ENCODE measurements around the gene ALG2.
"Not testable (repeated sequence)": the region's sequence is repeated elsewhere in the genome, so short reads cannot be mapped to it uniquely, and the experiment has no call there.

The ALG2 gene

GRCh38 chr9:99238331-99238730, 16.6 kb upstream of the ALG2 start:
- DNase-seq (ENCODE audit: low read depth): no peak

DNA sequence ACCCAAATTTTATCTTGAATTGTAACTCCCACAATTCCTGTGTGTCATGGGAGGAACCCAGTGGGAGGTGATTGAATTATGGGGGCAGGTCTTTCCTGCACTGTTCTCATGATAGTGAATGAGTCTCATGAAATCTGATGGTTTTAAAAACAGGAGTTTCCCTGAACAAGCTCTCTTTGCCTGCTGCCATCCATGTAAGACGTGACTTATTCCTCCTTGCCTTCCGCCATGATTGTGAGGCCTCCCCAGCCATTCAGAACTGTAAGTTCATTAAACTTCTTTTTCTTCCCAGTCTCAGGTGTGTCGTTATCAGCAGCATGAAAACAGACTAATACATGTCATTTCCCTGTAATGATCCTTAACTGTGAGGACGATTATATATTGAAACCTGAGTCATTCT, 16.1 kb upstream of the ALG2 start:
- DNase-seq (ENCODE audit: low read depth): not testable (repeated sequence)

- DNase-seq (ENCODE audit: low read depth): no peak
Observed at GRCh38 chr9:99237356-99237755, 15.6 kb upstream of the ALG2 start.

DNA sequence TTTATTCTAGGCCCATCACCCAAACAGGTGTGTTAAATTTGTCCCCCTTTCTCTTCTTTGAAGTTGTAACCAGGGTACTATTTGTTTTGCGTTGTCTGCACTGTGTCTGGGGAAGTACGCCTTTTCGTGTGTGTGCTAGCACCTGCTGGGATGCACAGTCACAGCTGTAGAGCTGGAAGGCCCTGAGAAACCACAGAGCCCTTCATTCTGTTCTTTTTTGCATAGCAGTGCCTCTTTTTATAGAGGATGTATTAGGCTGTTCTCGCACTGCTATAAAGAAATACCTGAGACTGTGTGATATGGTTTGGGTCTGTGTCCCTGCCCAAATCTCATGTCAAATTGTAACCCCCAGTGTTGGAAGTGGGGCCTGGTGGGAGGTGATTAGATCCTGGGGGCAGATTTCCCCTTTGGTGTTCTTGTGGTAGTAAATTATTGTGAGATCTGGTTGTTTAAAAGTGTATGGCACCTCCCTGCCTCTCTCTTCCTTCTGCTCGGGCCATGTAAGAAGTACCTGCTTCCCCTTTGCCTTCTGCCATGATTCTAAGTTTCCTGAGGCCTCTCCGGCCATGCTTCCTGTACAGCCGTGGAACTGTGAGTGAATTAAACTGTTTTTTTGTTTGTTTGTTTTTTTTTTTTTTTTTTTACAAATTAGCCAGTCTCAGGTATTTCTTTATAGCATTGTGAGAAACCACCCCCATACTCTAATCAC, 14.3 kb upstream of the ALG2 start:
- no peak for DNase-seq (ENCODE audit: low read depth)

GRCh38 chr9:99235069-99235468, 13.3 kb upstream of the ALG2 start:
- DNase-seq (ENCODE audit: low read depth): no peak

DNA sequence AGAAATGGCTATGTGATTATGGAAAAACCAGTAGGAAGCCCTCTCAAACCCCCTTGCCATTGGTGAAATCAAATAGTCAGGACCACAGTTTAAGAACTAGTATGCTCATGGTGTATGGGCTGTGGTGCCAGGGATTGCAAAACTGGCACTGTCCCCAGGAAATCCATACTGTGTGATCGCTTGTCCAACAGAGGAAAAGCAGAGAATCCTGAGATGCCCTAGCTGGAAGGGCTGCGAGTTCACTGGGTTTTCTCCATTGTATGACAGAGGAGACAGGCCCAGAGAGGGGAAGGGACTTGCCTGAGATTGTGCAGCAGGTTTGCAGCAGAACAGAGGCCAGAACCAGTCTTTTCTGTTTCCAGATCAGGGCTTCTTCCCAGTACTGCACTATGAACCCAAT, 12.9 kb upstream of the ALG2 start:
- DNase-seq (ENCODE audit: low read depth): no peak

GRCh38 chr9:99231711-99232110, 10.0 kb upstream of the ALG2 start:
- DNase-seq (ENCODE audit: low read depth): no peak

- no peak for DNase-seq (ENCODE audit: low read depth)
Observed at GRCh38 chr9:99230206-99230605, 8.5 kb upstream of the ALG2 start.

- DNase-seq (ENCODE audit: low read depth): no peak
Observed at GRCh38 chr9:99226054-99226453, 4.3 kb upstream of the ALG2 start.

- DNase-seq (ENCODE audit: low read depth): no peak
Observed at GRCh38 chr9:99224445-99224844, 2.7 kb upstream of the ALG2 start.

DNA sequence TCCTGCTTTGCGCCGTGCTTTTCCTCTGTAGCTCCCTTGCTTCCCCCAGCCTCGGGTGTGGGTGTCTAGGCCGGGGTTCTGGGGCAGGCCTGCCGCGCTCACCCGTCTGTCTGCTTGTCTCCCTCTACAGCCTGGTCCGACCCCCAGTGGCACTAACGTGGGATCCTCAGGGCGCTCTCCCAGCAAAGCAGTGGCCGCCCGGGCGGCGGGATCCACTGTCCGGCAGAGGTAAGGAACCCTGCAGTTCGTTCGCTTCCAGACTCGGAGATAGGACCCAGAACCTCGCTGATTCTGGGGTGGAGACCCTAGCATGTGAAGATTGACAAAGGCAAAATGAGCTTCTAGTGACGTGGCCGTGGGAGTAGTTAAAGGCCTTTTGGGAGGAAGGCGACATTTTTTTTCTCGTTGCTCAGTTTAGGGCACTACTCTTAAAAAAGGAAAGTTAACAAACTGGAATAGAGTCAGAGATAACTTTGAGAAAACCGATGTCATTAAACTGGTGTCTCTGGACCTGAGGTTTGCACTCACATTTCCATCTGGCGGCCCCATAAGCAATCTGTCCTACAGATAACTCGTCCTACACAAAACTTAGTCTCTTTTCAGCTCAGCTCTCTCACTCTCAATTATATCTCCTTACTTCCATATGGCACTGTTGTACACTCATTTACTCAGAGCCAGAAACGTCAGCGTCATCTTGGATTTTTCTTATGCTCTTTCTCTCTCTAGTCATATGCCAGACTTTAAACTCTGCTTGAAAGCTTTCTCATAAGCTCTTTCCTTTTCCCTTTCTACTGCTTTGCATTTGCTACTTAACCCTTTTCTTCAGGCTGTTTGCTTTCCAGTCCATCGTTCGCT, 901 bp upstream of the ALG2 start:
- no peak for DNase-seq (ENCODE audit: low read depth)

DNA sequence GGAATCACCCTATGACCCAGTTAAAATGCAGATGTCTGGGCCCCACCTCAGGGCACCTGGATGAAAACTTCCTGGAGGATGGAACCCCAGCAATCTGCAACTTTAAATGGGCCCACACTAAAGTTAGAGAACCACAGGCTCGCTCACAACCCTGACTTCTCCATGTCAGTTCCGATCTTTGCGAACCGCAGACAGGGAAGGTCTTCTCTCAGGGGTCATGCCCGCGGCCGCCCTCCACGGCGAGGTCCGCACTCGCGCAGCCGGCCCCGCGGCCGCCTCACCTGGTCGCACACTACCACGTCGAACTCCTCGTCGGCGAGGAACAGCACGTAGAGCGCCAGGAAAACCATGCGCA, 499 bp downstream of the ALG2 start:
- no peak for DNase-seq (ENCODE audit: low read depth)

- no peak for DNase-seq (ENCODE audit: low read depth)
Observed at GRCh38 chr9:99220011-99220410, 1.7 kb downstream of the ALG2 start.

- no peak for DNase-seq (ENCODE audit: low read depth)
Observed at GRCh38 chr9:99216073-99216472, 5.7 kb downstream of the ALG2 start.

DNA sequence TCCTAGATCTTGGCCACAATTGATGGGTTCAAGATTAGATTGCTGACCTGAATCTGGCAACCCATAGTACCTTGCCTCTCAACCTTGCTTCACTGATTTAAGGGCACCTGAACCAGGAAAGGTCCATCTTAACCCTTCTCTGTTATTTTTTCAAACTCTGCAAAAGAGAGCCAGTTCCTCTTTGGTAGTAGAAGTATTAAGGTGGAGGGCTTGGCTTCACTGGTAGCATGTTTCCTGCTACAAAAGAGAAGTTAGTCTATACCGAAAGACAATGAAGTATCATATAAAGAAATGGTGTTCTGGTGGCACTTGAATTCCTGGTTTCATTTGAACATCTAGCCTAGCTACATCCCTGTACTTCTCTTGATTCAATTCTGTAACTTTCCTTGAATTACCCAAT, 8.5 kb downstream of the ALG2 start:
- DNase-seq (ENCODE audit: low read depth): no peak

DNA sequence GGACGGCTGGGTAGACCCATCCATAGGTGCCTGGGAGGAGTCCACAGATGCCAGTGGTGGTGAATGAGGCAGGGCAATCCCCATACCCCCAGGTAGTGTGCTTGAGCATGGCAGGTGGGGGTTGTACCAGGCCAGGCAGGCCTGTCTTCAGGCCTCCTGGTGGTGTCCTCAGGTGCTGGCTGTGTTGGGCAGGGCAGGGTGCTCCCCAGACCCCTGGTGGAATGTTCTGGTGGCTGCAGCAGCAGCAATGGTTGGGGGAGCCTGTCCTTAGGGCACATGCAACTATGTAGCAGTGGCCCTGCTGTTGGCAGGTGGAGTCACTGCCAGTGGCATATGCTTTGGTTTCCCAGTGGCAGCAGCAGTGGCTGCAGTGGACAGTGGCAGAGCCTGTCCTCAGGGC, 10.0 kb downstream of the ALG2 start:
- DNase-seq (ENCODE audit: low read depth): no peak

DNA sequence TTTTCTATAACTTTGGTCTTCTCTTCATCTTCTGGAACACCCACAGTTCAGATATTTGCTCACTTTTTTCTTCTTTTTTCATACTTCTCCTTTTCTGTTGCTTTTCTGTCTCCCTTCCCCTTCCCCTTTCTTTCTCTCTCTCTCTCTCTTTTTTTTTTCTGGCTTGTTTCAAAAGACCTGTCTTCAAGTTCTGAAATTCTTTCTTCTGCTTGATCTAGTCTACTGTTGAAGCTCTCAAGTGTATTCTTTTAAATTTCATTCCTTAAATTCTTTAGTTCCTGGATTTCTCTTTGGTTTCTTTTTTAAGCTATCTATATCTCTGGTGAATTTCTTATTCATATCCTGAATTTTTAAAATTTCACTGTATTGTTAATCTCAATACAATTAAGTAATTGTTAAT, 11.2 kb downstream of the ALG2 start:
- DNase-seq (ENCODE audit: low read depth): no peak

GRCh38 chr9:99201603-99202002, 20.1 kb downstream of the ALG2 start:
- DNase-seq (ENCODE audit: low read depth): no peak

- DNase-seq (ENCODE audit: low read depth): no peak
Observed at GRCh38 chr9:99199938-99200539, 21.7 kb downstream of the ALG2 start.

DNA sequence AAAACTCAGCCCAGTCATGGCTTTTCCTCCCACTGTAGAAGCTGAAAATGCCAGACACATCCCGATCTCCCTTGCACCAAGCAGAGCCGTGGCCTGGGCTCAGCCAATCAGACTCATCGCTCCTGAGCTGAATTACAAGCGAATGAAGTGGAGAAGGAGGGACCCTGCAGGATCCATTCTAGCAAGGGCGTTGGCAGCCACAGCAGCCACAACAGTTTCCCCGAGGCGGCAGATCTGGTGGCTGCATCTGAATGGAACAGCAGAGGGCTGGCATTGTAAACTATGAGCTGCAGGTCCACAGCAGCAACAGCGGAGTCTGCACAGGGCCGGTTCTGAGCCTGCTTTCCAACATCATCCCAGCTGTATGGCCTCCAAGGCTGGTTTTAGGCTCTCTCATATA, 23.8 kb downstream of the ALG2 start:
- no peak for DNase-seq (ENCODE audit: low read depth)

DNA sequence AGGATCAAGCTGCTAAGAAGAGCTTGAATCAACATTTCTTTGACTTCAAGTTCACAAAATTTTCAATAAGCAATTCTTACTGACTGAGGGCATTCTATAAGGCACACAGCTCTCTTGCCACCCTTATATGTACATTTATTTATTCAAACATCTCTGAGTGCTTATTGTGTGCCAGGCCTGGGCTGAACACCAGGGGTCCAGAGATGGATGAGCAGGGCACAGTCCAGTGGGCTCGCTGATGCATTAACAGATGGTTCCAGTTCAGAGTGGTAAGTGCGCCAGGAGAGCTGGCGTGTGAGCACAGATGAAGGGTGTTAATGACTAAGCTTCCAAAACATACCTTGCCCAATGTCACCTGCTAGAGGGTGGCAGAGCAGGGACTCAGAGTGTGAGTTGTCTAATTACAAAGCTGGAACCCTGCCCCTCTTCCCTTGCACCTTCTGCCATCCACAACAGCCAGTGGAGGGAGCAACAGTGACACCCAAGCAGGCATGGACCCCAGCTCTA, 24.6 kb downstream of the ALG2 start:
- DNase-seq (ENCODE audit: low read depth): no peak

- not testable (repeated sequence) for DNase-seq (ENCODE audit: low read depth)
Observed at GRCh38 chr9:99196484-99196883, 25.3 kb downstream of the ALG2 start.

DNA sequence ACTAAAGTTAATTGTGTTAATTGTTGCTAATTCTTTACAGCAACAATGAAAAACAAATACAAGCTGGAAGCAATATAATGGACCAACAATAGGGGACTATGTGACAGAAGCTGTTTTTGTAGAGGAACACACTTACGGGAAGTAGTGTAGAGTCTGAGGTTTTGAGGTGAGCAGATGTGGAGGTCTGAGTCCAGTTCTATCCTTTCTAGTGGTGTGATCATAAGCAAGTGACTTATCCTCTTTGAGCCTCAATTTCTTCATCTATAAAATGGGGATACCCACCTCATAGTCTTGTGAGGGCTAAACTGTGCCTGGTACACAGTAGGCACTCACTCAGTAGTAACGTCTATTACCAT, 28.3 kb downstream of the ALG2 start:
- DNase-seq (ENCODE audit: low read depth): no peak

Measured in activated gamma-delta T cell treated with anti-CD3 and anti-CD28 coated beads, Interleukin-2, amount 50 U/mL, for 16 hours (primary cell).